H1 (cell line): ENCODE data around the gene SMPDL3B. TPM values are rescaled to one million over a fixed set of nuclear protein-coding genes. Genes with fewer than 3 reads are reported as not detected.

Source experiments
- CTCF ChIA-PET: fragments of 300-600 bp; sonication (Branson Sonifier 250); formaldehyde crosslinking; loops from one replicate; lab custom pipeline; 2021; ENCODE audit not compliant: partially characterized antibody; lab: Charles Lee
- POLR2A ChIA-PET: fragments of 300-600 bp; sonication (Branson Sonifier 250); formaldehyde crosslinking; loops from one replicate; lab custom pipeline; 2021; ENCODE audit warnings: inconsistent platforms; ENCODE audit not compliant: partially characterized antibody; lab: Charles Lee
- DNase-seq, 2 experiments: peaks; one replicate each; pipeline versions ENCODE4 v3.0.0 to v3.0.0-alpha.2; 2010 to 2022; ENCODE audit warnings: low spot score in 2 of 2, low read depth in 1 of 2, mixed read lengths in 1 of 2
- FAIRE-seq: peaks from 2 replicates; lab custom pipeline; 2011; peaks lifted over from hg19 to GRCh38; lab: Jason Lieb, UNC
- H2AFZ ChIP-seq: 2 replicates; pipeline ENCODE4 v1.8.1; 2012; ENCODE audit warnings: low read length, inconsistent platforms
- H2AK5ac ChIP-seq: 2 replicates; pipeline ENCODE4 v1.6.1; 2013; ENCODE audit warnings: low read depth, low read length
- H2BK120ac ChIP-seq: replicated peaks from 2 replicates; pipeline ENCODE3; 2013; ENCODE audit warnings: low read depth, low read length, inconsistent platforms
- H2BK12ac ChIP-seq: 2 replicates; pipeline ENCODE4 v1.6.1; 2013; ENCODE audit warnings: low read depth, low read length
- H2BK15ac ChIP-seq: 2 replicates; pipeline ENCODE4 v1.6.1; 2013; ENCODE audit warnings: low read length
- H2BK20ac ChIP-seq: 2 replicates; pipeline ENCODE4 v1.6.1; 2013; ENCODE audit warnings: low read length
- H2BK5ac ChIP-seq: 2 replicates; pipeline ENCODE4 v1.6.1; 2013; ENCODE audit warnings: low read depth, low read length
- H3K14ac ChIP-seq: 2 replicates; pipeline ENCODE4 v1.6.1; 2013; ENCODE audit warnings: inconsistent platforms; ENCODE audit not compliant: insufficient read length
- H3K18ac ChIP-seq: 2 replicates; pipeline ENCODE4 v1.6.1; 2013; ENCODE audit warnings: low read length; ENCODE audit errors: extremely low read depth
- H3K23ac ChIP-seq: 2 replicates; pipeline ENCODE4 v1.6.1; 2013; ENCODE audit warnings: inconsistent platforms; ENCODE audit not compliant: insufficient read length
- H3K23me2 ChIP-seq: 2 replicates; pipeline ENCODE4 v1.6.1; 2013; ENCODE audit warnings: low read depth, low read length
- H3K27ac ChIP-seq: 2 replicates; pipeline ENCODE4 v1.6.1; 2011; ENCODE audit warnings: low read depth, low read length, inconsistent platforms
- H3K27me3 ChIP-seq, 4 experiments: replicated peaks in 1 of 4; 1 replicate in 1 of 4; 2 replicates in 3 of 4; pipeline versions ENCODE4 v1.6.1 to v1.8.1; 2011 to 2013; ENCODE audit warnings: low read length in 3 of 4, mild to moderate bottlenecking in 3 of 4, inconsistent platforms in 2 of 4, mixed read lengths in 2 of 4, moderate library complexity in 1 of 4; ENCODE audit not compliant: control insufficient read depth in 3 of 4, insufficient read depth in 3 of 4; ENCODE audit errors: extremely low read depth in 1 of 4
- H3K36me3 ChIP-seq, 4 experiments: 2 replicates each; pipeline versions ENCODE4 v1.6.1 to v1.8.1; 2011 to 2013; ENCODE audit warnings: mild to moderate bottlenecking in 4 of 4, low read length in 3 of 4, moderate library complexity in 2 of 4, control low read depth in 1 of 4, inconsistent platforms in 1 of 4; ENCODE audit not compliant: insufficient read depth in 4 of 4, control insufficient read depth in 2 of 4
- H3K4ac ChIP-seq: replicated peaks from 2 replicates; pipeline ENCODE3; 2013; ENCODE audit warnings: low read length, low read depth, mixed read lengths, inconsistent platforms; ENCODE audit not compliant: insufficient read length
- H3K4me1 ChIP-seq, 4 experiments: replicated peaks in 1 of 4; 1 replicate in 1 of 4; 2 replicates in 3 of 4; pipeline versions ENCODE4 v1.6.1 to v1.8.1; 2011 to 2013; ENCODE audit warnings: low read length in 3 of 4, inconsistent platforms in 2 of 4, mixed read lengths in 1 of 4; ENCODE audit not compliant: insufficient read depth in 4 of 4, control insufficient read depth in 3 of 4
- H3K4me2 ChIP-seq, 2 experiments: 2 replicates each; pipeline versions ENCODE4 v1.6.1 to v1.8.1; 2011 to 2013; ENCODE audit warnings: low read depth in 2 of 2, low read length in 2 of 2, control low read depth in 1 of 2, inconsistent platforms in 1 of 2, mild to moderate bottlenecking in 1 of 2; ENCODE audit not compliant: insufficient read depth in 1 of 2
- H3K4me3 ChIP-seq, 4 experiments: fragments of 200-600, 300-600 bp in 1 of 4; sonication (generic), shearing (Covaris generic), sonication (Bioruptor Twin) in 1 of 4; 2 replicates each; pipeline versions ENCODE4 v1.5.1 to v1.8.1; 2011 to 2016; ENCODE audit warnings: low read length in 4 of 4, low read depth in 3 of 4, control low read depth in 2 of 4, inconsistent platforms in 2 of 4, mild to moderate bottlenecking in 2 of 4, mixed read lengths in 1 of 4, moderate library complexity in 1 of 4; ENCODE audit not compliant: insufficient read depth in 2 of 4; ENCODE audit errors: extremely low read depth in 1 of 4
- H3K56ac ChIP-seq: replicated peaks from 2 replicates; pipeline ENCODE3; 2013; ENCODE audit warnings: low read depth, mild to moderate bottlenecking, mixed read lengths, low read length, inconsistent platforms; ENCODE audit not compliant: insufficient read length
- H3K79me1 ChIP-seq: 2 replicates; pipeline ENCODE4 v1.6.1; 2013; ENCODE audit warnings: low read depth, low read length, control low read depth
- H3K79me2 ChIP-seq, 2 experiments: 2 replicates each; pipeline versions ENCODE4 v1.6.1 to v1.8.1; 2012 to 2013; ENCODE audit warnings: low read length in 2 of 2, mild to moderate bottlenecking in 2 of 2, inconsistent platforms in 1 of 2; ENCODE audit not compliant: insufficient read depth in 2 of 2, control insufficient read depth in 1 of 2
- H3K9ac ChIP-seq, 4 experiments: replicated peaks in 1 of 4; 1 replicate in 1 of 4; 2 replicates in 3 of 4; pipeline versions ENCODE4 v1.6.1 to v1.8.1; 2011 to 2013; ENCODE audit warnings: low read depth in 3 of 4, low read length in 3 of 4, control low read depth in 2 of 4, mild to moderate bottlenecking in 2 of 4, moderate library complexity in 2 of 4, inconsistent platforms in 1 of 4; ENCODE audit errors: extremely low read depth in 1 of 4
- H3K9me3 ChIP-seq, 2 experiments: 2 replicates each; pipeline versions ENCODE4 v1.6.1 to v1.8.1; 2012 to 2013; ENCODE audit warnings: mild to moderate bottlenecking in 2 of 2, moderate library complexity in 2 of 2, control low read depth in 1 of 2, inconsistent platforms in 1 of 2, low read depth in 1 of 2, low read length in 1 of 2, mixed read lengths in 1 of 2; ENCODE audit not compliant: insufficient read depth in 2 of 2
- H4K20me1 ChIP-seq, 2 experiments: replicated peaks in 1 of 2; 2 replicates each; pipeline versions ENCODE3 to v1.8.1; 2011 to 2013; ENCODE audit warnings: inconsistent platforms in 2 of 2, low read length in 2 of 2, mild to moderate bottlenecking in 1 of 2; ENCODE audit not compliant: insufficient read depth in 2 of 2, control insufficient read depth in 1 of 2
- H4K5ac ChIP-seq: 2 replicates; pipeline ENCODE4 v1.6.1; 2013; ENCODE audit warnings: low read length, low read depth, mixed read lengths, inconsistent platforms; ENCODE audit not compliant: insufficient read length
- H4K8ac ChIP-seq: 2 replicates; pipeline ENCODE4 v1.8.0; 2013; ENCODE audit warnings: mild to moderate bottlenecking, moderate library complexity, low read length, inconsistent platforms; ENCODE audit not compliant: insufficient read depth; ENCODE audit errors: extremely low read depth
- H4K91ac ChIP-seq: replicated peaks from 2 replicates; pipeline ENCODE3; 2013; ENCODE audit warnings: low read length, mixed read lengths, inconsistent platforms; ENCODE audit not compliant: insufficient read length
- SUZ12 ChIP-seq: fragments of 200-600 bp; sonication (generic); IDR thresholded peaks from 2 replicates; pipeline ENCODE4 v1.6.1; 2012; ENCODE audit warnings: mild to moderate bottlenecking, inconsistent platforms, low read length, moderate library complexity, mixed read lengths
- WGBS, 2 experiments: shearing (Covaris generic) in 1 of 2; methylation state at CpG; one replicate each; pipeline versions ENCODE4 v1.1.6 to v1.1.7; 2013 to 2015; ENCODE audit warnings: low lambda C conversion rate in 2 of 2, mixed read lengths in 2 of 2, inconsistent platforms in 1 of 2, low coverage in 1 of 2, missing lambda C conversion rate in 1 of 2; ENCODE audit not compliant: insufficient replicate concordance in 2 of 2, insufficient coverage in 1 of 2, insufficient read length in 1 of 2; ENCODE audit errors: extremely low coverage in 1 of 2, missing lambda C conversion rate in 1 of 2; 5-methylcytosine and 5-hydroxymethylcytosine counted together
- polyA plus RNA-seq, 7 experiments: library from polyadenylated mRNA; depleted of rRNA in 3 of 7; stranded (reverse) in 5 of 7; unstranded in 2 of 7; fragments of >200 nt in 5 of 7; fragments of 200-250 nt in 2 of 7; gene quantifications; 1 replicate in 5 of 7; 2 replicates in 1 of 7; 4 replicates in 1 of 7; pipeline versions ENCODE4 v1.2.1 to v1.2.3, GENCODE V29; 2011 to 2013; ENCODE audit warnings: missing spikeins in 2 of 7, mixed read lengths in 2 of 7
- total RNA-seq: library from RNA; stranded (reverse); fragmentation: NEBNext Ultra II Directional; extraction: Animal tissue kit (Norgen Biotek cat#: 25700); gene quantifications from 2 replicates; pipeline ENCODE4 v1.2.1, GENCODE V29; 2021

The SMPDL3B gene
- total and polyA plus RNA-seq, 2 of the 8 experiments (the other 6 are each of a cell fraction or from before 2014, with no cell fraction given): 54.7 to 143 TPM

GRCh38 chr1:27941671-27942540 lies 7.1 kb downstream of the SMPDL3B start:
- Histone ChIP-seq H3K79me2 (peaks cover 0 to 18% of the 10 kb centered on the region in 2 experiments; a peak in 2 of 4 replicates), H2AFZ (no peak overlapping the region), H3K79me1 (peaks cover 12% of the 10 kb centered on the region; the same call in 1 of the 2 replicates), H3K4me3 (no peak overlapping the region), H2BK5ac (no peak overlapping the region), H3K23me2 (no peaks in the 10 kb centered on the region), H3K4me2 (no peak overlapping the region), H3K23ac (no peak overlapping the region), H3K9ac (peak overlapping the region in 1 of 4 experiments; percentile 22; a peak in 1 of 7 replicates), H3K14ac (no peak overlapping the region), H2BK12ac (no peak overlapping the region; the same call in 1 of the 2 replicates), H2AK5ac (no peak overlapping the region; the same call in 1 of the 2 replicates), H2BK15ac (no peak overlapping the region), H3K4me1 (peaks cover 9 to 15% (median 15%) of the 10 kb centered on the region in 4 experiments), H3K4ac (no peak overlapping the region), H4K91ac (no peak overlapping the region), H3K27me3 (no peaks in the 10 kb centered on the region), H3K27ac (no peak overlapping the region)
- CTCF ChIA-PET: interaction anchor here (0.8 to 5.3 kb wide), 10 partner anchors 8 to 84 kb away, joined by 3 to 46 read pairs (median 4); partner anchors contain the start of gene XKR8
- FAIRE-seq (no peak), DNase-seq (no peak)
- POLR2A ChIA-PET: interaction anchor here (1.9 to 3.1 kb wide), 4 partner anchors 8 to 18 kb away, joined by 6 to 10 read pairs (median 8); partner anchors contain the start of gene XKR8
- TF ChIP-seq SUZ12: no peak
- TF ChIP-seq, all 59 proteins: peak for 0
- no peak overlapping the region for H3K56ac ChIP-seq
- H4K5ac ChIP-seq: no peak overlapping the region
- no peak overlapping the region; the same call in 1 of the 2 replicates for H2BK20ac ChIP-seq
- no peaks in the 10 kb centered on the region for H3K9me3 ChIP-seq
- no peak overlapping the region; the same call in 1 of the 2 replicates for H4K8ac ChIP-seq
- peaks cover 0 to 10% of the 10 kb centered on the region in 2 experiments for H4K20me1 ChIP-seq
- WGBS, 2 experiments: 87% methylated on average over 12 of the region's 12 CpGs; no CpG with 5 or more reads in 1 of the 2 experiments
- H3K36me3 ChIP-seq: peaks cover 0 to 22% (median 14%) of the 10 kb centered on the region in 4 experiments; a peak in 7 of 8 replicates
- no peak overlapping the region for H3K18ac ChIP-seq
- no peak overlapping the region for H2BK120ac ChIP-seq
